Ishikawa (cell line): ENCODE data around the gene ABCA2.

Experiments
- CREB1 ChIP-seq: IDR thresholded peaks from 2 replicates; pipeline ENCODE4 v1.6.1; 2012; ENCODE audit warnings: low read depth
- EGR1 ChIP-seq: IDR thresholded peaks from 2 replicates; pipeline ENCODE4 v1.6.1; 2012
- EP300 ChIP-seq: IDR thresholded peaks from 2 replicates; pipeline ENCODE4 v1.6.1; 2012; ENCODE audit warnings: borderline replicate concordance
- FOXM1 ChIP-seq: IDR thresholded peaks from 2 replicates; pipeline ENCODE4 v1.6.1; 2012; ENCODE audit warnings: low read depth, borderline replicate concordance

DNA sequence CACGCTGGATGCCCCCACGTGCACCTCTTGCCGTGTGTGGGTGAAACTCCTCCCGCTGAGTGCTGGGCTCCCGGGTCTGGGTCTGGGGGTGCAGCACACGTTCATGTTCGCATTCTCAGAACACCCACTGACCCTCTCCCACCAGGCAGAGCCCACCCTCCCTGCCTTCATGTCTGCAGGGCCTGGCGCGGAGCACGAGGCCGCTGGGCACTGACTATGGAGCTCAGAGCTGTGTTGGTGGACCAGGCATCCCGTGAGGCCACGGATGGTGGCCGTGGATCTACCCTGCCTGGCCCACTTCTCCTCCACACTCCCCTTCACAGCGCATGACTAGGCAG lies 67.1 kb downstream of the ABCA2 start:
- TF ChIP-seq EP300 (no peak), FOXM1 (no peak), EGR1 (no peak), CREB1 (no peak)
